Measurements from ENCODE around the gene COG5. TPM values are rescaled to one million over a fixed set of nuclear protein-coding genes. Genes with fewer than 3 reads are reported as not detected.

The COG5 gene
- polyA plus RNA-seq, 1 of the 3 experiments (the other 2 are of a cell fraction): 21.2 TPM

DNA sequence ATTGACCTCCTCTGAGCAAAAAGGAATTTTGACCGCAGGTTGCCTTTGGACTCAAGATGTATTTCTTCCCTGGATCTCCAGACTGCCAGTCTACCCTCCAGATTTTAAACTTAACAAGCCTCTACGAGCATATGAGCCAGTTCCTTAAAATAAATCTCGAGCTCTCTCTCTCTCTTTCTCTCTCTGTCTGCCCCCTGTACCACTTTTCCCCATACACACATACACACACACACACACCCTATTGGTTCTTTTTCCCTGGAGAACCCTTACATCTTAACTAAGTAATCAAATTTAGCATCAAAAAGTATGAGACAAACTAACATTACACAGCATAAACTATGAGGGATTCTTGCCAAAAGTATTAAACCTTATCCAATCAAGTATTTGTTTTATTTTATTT, 27.7 kb upstream of the COG5 start:
- no peak overlapping the region for H2AFZ ChIP-seq (ENCODE audit: low read depth)
- WGBS (ENCODE audit: low lambda C conversion rate): 95% methylated on average over 3 of the region's 3 CpGs
- H3K9me3 ChIP-seq: no peaks in the 10 kb centered on the region
- no peak for DNase-seq
- peaks cover 46% of the 10 kb centered on the region for H3F3A ChIP-seq (replicated peaks; ENCODE audit: insufficient read depth)
- no peak overlapping the region for H3K4me2 ChIP-seq
- no peak overlapping the region for H3K9ac ChIP-seq
- H4K20me1 ChIP-seq (ENCODE audit: insufficient read depth): no peaks in the 10 kb centered on the region
- no peak overlapping the region for H3K4me3 ChIP-seq (ENCODE audit: low read depth in 2 of 2, low read length in 1 of 2)
- no peaks in the 10 kb centered on the region for H3K27me3 ChIP-seq (ENCODE audit: insufficient read depth)
- H3K79me2 ChIP-seq (ENCODE audit: insufficient read depth): peaks cover 40% of the 10 kb centered on the region
- ChIA-PET POLR2A (no interaction called here), CTCF (no interaction called here)
- peak overlapping the region in 1 of 2 experiments; percentile 97; a peak in 1 of 4 replicates for H3K27ac ChIP-seq (ENCODE audit: low read depth in 2 of 2, low read length in 1 of 2)
- peaks cover 2 to 24% of the 10 kb centered on the region in 2 experiments; a peak in 3 of 4 replicates for H3K4me1 ChIP-seq (ENCODE audit: control insufficient read depth in 1 of 2, insufficient read depth in 2 of 2, low read depth in 1 of 2, low read length in 1 of 2)
- H3K9me2 ChIP-seq: no peaks in the 10 kb centered on the region
- peaks cover 24 to 51% of the 10 kb centered on the region in 2 experiments for H3K36me3 ChIP-seq (replicated peaks in 1 of 2; ENCODE audit: control insufficient read depth in 1 of 2, insufficient read depth in 2 of 2, low read length in 1 of 2)
- no peak for TF ChIP-seq EZH2phosphoT487 (IDR thresholded peaks at IDR 0.05; ENCODE audit: borderline replicate concordance, low read depth)
- TF ChIP-seq FOXJ3 (CRISPR knock-in tag; IDR thresholded peaks at IDR 0.05): no peak
- TF ChIP-seq CTCF (IDR thresholded peaks at IDR 0.05): no peak
- no peak for TF ChIP-seq CHD2 (IDR thresholded peaks at IDR 0.05; ENCODE audit: low read length, partially characterized antibody)
- TF ChIP-seq, protein P1, sequence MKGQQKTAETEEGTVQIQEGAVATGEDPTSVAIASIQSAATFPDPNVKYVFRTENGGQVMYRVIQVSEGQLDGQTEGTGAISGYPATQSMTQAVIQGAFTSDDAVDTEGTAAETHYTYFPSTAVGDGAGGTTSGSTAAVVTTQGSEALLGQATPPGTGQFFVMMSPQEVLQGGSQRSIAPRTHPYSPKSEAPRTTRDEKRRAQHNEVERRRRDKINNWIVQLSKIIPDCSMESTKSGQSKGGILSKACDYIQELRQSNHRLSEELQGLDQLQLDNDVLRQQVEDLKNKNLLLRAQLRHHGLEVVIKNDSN (IDR thresholded peaks at IDR 0.05; ENCODE audit: borderline replicate concordance, low read depth): no peak
- TF ChIP-seq ELF1 (IDR thresholded peaks at IDR 0.05): no peak

GRCh38 chr7:107588529-107589130, 24.9 kb upstream of the COG5 start:
- 96% methylated on average over 5 of the region's 5 CpGs for WGBS (ENCODE audit: low lambda C conversion rate)
- ChIA-PET CTCF (interaction anchor here (0.8 kb wide), 1 partner anchor 439 kb away, joined by 3 read pairs; no protein-coding TSS in a partner anchor), POLR2A (no interaction called here)
- Histone ChIP-seq H3K4me3 (ENCODE audit: low read depth in 2 of 2, low read length in 1 of 2) (no peak overlapping the region), H3K36me3 (replicated peaks in 1 of 2; ENCODE audit: control insufficient read depth in 1 of 2, insufficient read depth in 2 of 2, low read length in 1 of 2) (peaks cover 34 to 66% of the 10 kb centered on the region in 2 experiments), H3K9me2 (no peaks in the 10 kb centered on the region), H3K4me2 (no peak overlapping the region), H3K9me3 (no peaks in the 10 kb centered on the region), H3K27me3 (ENCODE audit: insufficient read depth) (no peaks in the 10 kb centered on the region), H3K4me1 (ENCODE audit: control insufficient read depth in 1 of 2, insufficient read depth in 2 of 2, low read depth in 1 of 2, low read length in 1 of 2) (peaks cover 0 to 7% of the 10 kb centered on the region in 2 experiments; a peak in 1 of 4 replicates), H3K27ac (ENCODE audit: low read depth in 2 of 2, low read length in 1 of 2) (no peak overlapping the region), H4K20me1 (ENCODE audit: insufficient read depth) (no peaks in the 10 kb centered on the region), H2AFZ (ENCODE audit: low read depth) (no peak overlapping the region), H3F3A (replicated peaks; ENCODE audit: insufficient read depth) (peaks cover 21% of the 10 kb centered on the region), H3K9ac (no peak overlapping the region), H3K79me2 (ENCODE audit: insufficient read depth) (peaks cover 63% of the 10 kb centered on the region)
- no peak for DNase-seq
- TF ChIP-seq, protein P1 (IDR thresholded peaks at IDR 0.05; ENCODE audit: borderline replicate concordance, low read depth): no peak
- TF ChIP-seq GABPA (IDR thresholded peaks at IDR 0.05; ENCODE audit: low read depth): no peak

Data from SK-N-SH (cell line).